ENCODE results near the gene SYNPO2.

GRCh38 chr4:118962540-118962939 is 73.9 kb downstream of the SYNPO2 start:
- TF ChIP-seq, protein P1, sequence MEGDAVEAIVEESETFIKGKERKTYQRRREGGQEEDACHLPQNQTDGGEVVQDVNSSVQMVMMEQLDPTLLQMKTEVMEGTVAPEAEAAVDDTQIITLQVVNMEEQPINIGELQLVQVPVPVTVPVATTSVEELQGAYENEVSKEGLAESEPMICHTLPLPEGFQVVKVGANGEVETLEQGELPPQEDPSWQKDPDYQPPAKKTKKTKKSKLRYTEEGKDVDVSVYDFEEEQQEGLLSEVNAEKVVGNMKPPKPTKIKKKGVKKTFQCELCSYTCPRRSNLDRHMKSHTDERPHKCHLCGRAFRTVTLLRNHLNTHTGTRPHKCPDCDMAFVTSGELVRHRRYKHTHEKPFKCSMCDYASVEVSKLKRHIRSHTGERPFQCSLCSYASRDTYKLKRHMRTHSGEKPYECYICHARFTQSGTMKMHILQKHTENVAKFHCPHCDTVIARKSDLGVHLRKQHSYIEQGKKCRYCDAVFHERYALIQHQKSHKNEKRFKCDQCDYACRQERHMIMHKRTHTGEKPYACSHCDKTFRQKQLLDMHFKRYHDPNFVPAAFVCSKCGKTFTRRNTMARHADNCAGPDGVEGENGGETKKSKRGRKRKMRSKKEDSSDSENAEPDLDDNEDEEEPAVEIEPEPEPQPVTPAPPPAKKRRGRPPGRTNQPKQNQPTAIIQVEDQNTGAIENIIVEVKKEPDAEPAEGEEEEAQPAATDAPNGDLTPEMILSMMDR (IDR thresholded peaks at IDR 0.05), result no peak
- no peak for TF ChIP-seq POLR2A (IDR thresholded peaks at IDR 0.05)
